HG02798 (cell line): ENCODE results near the gene KCNQ2.

Experiments
- ATAC-seq: cut with Tn5 transposase; IDR thresholded peaks from one replicate; pipeline ENCODE4 v1.9.1; 2021; ENCODE audit warnings: mild to moderate bottlenecking; ENCODE audit not compliant: unreplicated experiment, poor library complexity

KCNQ2 gene

DNA sequence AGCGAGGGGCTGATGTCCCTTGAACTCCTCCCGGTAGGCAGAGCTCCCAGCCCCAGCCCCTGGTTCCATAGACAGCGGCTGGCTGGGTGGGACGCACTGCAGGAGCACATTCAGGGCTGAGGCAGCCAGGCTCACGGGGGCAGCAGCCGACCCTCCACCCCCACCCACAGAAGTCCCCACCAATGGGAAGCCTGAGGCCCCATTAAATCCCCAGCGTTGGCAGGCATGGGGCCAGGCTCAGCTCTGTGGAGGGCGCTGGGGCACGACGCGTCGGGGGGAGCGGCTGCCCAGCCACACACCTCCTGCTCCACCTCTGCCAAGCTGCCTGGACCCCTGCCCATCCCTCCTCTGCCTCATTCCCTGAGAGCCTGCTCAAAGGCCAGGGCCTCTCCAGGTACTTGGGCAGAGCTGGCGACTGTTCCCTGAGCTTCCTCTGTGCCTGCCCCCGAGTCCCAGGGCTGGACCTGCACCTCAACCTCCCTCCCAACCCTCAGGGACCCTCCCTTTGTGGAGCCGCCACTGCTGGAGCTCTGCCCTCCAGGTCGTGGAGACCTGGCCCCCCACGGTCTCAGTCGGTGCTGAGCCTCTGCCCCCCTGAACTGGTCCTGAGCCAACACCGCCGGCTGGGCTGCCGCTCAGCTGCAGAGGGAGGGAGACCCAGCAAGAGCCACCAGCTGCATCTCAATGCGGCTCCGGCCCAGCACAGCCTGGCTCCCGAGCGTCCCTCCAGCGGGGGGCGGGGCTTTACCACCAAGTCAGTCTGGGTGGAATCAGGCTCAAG, 120.5 kb downstream of the KCNQ2 start:
- ATAC-seq, result no peak

DNA sequence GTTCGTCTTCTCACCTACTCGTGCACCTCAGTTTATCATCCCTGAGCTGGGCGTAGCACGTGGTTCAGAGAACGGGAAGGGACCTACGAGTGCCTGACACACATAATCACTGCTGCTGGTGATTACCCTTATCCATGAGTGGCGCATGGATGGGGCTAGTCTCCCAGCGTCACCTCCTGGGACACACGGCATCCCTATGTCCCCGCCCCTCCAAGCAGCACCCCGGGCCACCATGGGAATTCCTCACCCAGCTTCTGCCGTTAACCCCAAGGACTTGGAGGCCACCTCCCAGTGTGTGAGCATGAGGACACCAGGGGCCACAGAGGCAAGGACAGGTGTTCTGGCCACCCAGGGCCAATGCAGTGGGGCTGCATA, 121.1 kb downstream of the KCNQ2 start:
- ATAC-seq, result no peak

DNA sequence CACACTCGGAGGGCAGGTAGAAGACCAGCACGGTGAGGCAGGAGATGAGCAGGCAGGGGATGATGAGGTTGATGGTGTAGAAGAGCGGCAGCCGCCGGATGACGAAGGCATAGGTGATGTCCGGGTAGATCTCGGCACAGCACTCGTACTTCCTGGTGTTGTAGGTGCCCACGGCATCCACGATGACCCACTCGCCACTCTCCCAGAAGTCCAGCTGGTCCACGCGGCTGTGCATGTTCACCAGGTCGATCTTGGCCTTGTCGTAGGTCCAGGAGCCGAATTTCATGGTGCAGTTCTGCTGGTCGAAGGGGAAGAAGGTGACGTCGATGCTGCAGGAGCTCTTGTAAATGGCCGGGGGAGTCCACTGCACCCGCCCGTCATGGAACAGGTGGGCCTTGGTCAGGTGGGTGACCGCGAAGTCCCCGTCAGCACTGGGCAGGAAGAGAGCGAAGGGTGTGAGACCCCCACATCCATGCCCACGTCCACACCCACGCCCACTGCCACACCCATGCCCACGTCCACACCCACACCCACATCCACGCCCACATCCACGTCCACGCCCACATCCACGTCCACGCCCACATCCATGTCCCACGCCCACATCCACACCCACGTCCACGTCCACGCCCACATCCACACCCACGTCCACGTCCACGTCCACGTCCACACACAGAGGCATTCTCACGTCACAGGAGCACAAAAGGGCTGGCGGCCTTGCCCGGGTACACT, 121.7 kb downstream of the KCNQ2 start:
- no peak for ATAC-seq
